Stimulated activated naive B cell treated with anti-CD40 and anti-IgM and Interleukin-4, amounts not matched to agents 10 μg/mL and 1 μg/mL and 100 μg/mL, for 72 hours (primary cell): ENCODE data around the gene RASSF1.
A peak's percentile ranks its signal among the peaks of the same experiment; 100 is the strongest.

Source experiments
- ATAC-seq, 2 donors: fragments of 150-1000 bp; cut with Tn5 transposase; replicated peaks; 2 replicates each; pipeline ENCODE4 v1.10.0; 2021; ENCODE audit warnings: moderate library complexity in 1 of 2
- DNase-seq: peaks from one replicate; pipeline ENCODE4 v3.0.0; 2021
- H3K27ac Mint-ChIP-seq: one replicate; pipeline ENCODE4 v1.8.0; 2022; ENCODE audit warnings: mild to moderate bottlenecking, mixed read lengths
- H3K27me3 Mint-ChIP-seq, 2 donors: one replicate each; pipeline ENCODE4 v1.8.0; 2022; ENCODE audit warnings: mixed read lengths in 2 of 2
- H3K36me3 Mint-ChIP-seq, 2 donors: one replicate each; pipeline ENCODE4 v1.8.0; 2022; ENCODE audit warnings: mixed read lengths in 2 of 2, mild to moderate bottlenecking in 1 of 2
- H3K4me1 Mint-ChIP-seq, 2 donors: one replicate each; pipeline ENCODE4 v1.8.0; 2022; ENCODE audit warnings: mixed read lengths in 2 of 2, mild to moderate bottlenecking in 1 of 2
- H3K4me3 Mint-ChIP-seq, 2 donors: one replicate each; pipeline ENCODE4 v1.8.0; 2022; ENCODE audit warnings: mild to moderate bottlenecking in 2 of 2, mixed read lengths in 2 of 2, moderate library complexity in 1 of 2
- H3K9me3 Mint-ChIP-seq, 2 donors: one replicate each; pipeline ENCODE4 v1.8.0; 2022; ENCODE audit warnings: mixed read lengths in 2 of 2, mild to moderate bottlenecking in 1 of 2

Gene RASSF1

DNA sequence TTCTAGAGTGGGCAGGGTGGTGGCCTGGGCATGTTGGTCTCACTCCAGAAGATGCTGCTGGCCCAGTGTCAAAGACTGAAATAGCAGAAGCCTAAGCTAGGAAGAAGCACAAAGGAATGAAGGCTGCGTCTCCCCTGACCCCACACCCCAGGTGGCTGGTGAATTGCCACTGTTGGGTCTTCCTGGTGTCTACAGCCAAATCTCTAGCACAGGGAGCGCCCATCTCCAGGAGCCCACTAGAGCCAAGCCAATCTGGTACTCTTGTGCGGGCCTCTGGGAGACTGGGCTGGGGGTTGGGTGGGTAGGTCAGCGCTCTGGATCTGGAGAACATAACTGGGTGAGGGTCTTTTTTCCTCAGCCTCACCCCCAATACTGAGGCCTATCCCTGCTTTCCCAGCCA, 13.5 kb downstream of the RASSF1 start:
- peak overlapping the region; percentile 93 to 95 for H3K4me3 Mint-ChIP-seq
- H3K36me3 Mint-ChIP-seq, result peaks cover 32 to 45% of the 10 kb centered on the region in 2 donors
- peak overlapping the region; percentile 65 for H3K27ac Mint-ChIP-seq
- peaks cover 24 to 76% of the 10 kb centered on the region in 2 donors for H3K4me1 Mint-ChIP-seq
- DNase-seq (no peak), ATAC-seq (no peak)
- H3K27me3 Mint-ChIP-seq, result no peaks in the 10 kb centered on the region
- no peaks in the 10 kb centered on the region for H3K9me3 Mint-ChIP-seq

- Mint-ChIP-seq H3K36me3 (peaks cover 29 to 45% of the 10 kb centered on the region in 2 donors), H3K4me3 (peak overlapping the region; percentile 25 to 35), H3K4me1 (peaks cover 24 to 81% of the 10 kb centered on the region in 2 donors), H3K27me3 (no peaks in the 10 kb centered on the region), H3K27ac (no peak overlapping the region), H3K9me3 (no peaks in the 10 kb centered on the region)
- DNase-seq (no peak), ATAC-seq (no peak)
These were observed 14.5 kb downstream of the RASSF1 start for GRCh38 chr3:50326182-50326541.

DNA sequence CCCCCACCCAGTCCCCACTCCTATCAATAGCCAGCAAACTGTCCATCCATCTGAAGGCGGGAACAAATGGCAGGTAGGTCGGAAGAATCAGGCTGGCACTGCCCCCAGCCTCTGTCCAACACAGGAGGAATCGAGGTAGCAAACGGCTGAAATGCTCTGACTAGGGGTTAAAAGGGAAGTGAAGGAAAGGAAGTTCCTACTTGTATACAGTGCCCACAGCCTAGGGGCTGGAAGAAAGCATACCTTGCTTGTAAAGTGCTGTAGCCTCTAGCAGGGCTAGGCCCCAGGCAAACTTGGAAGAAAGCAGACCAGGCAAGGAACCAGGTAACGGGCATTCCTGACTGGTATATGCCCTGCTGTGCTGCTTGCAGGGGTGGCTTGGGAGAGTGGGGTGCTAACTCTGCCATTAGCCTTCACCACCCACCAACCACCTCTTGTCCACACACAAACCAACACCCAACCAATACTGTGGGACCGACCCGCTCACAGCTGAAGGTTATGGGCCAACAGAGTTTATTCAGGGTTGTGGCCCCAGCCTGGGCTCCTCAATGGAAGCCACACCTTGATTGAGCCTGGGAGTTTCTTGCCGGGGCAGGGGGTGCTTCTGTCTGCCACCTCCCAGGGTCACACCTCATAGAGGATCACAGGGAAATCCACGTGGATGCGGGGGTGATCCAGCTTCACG, 15.0 kb downstream of the RASSF1 start:
- peak overlapping the region in 1 of 2 donors; percentile 19 for H3K4me3 Mint-ChIP-seq
- no peaks in the 10 kb centered on the region for H3K9me3 Mint-ChIP-seq
- no peaks in the 10 kb centered on the region for H3K27me3 Mint-ChIP-seq
- ATAC-seq (no peak), DNase-seq (no peak)
- H3K36me3 Mint-ChIP-seq, result peaks cover 24 to 44% of the 10 kb centered on the region in 2 donors
- H3K27ac Mint-ChIP-seq, result no peak overlapping the region
- H3K4me1 Mint-ChIP-seq, result peaks cover 25 to 83% of the 10 kb centered on the region in 2 donors

DNA sequence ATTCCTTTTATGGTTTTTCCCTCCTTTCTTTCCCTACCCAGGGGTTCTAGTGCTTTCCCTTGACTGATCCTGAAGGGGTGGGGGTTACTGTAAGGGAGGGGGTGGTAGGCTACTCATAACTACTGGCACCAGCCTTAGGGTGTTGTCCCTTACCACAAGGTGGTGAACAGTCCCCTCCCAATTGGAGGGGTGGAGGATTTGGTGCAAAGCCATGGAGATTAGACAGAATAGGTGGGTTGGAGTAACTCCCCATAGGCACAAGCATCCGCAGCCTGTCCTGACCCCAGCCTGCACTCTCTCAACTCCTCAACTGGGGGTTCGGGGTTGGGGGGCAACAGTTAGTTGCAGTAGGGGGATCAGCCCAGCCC, 15.5 kb downstream of the RASSF1 start:
- H3K36me3 Mint-ChIP-seq, result peaks cover 20 to 39% of the 10 kb centered on the region in 2 donors
- H3K9me3 Mint-ChIP-seq, result no peaks in the 10 kb centered on the region
- no peak for ATAC-seq
- no peak overlapping the region for H3K4me3 Mint-ChIP-seq
- no peaks in the 10 kb centered on the region for H3K27me3 Mint-ChIP-seq
- no peak for DNase-seq
- peaks cover 28 to 89% of the 10 kb centered on the region in 2 donors for H3K4me1 Mint-ChIP-seq
- no peak overlapping the region for H3K27ac Mint-ChIP-seq

- Mint-ChIP-seq H3K9me3 (no peaks in the 10 kb centered on the region), H3K4me3 (no peak overlapping the region), H3K4me1 (peaks cover 27 to 89% of the 10 kb centered on the region in 2 donors), H3K36me3 (peaks cover 16 to 35% of the 10 kb centered on the region in 2 donors), H3K27ac (no peak overlapping the region), H3K27me3 (no peaks in the 10 kb centered on the region)
- DNase-seq (peak; percentile 60), ATAC-seq (peak; percentile 35 to 38)
These were observed 16.1 kb downstream of the RASSF1 start for GRCh38 chr3:50324351-50325112.

DNA sequence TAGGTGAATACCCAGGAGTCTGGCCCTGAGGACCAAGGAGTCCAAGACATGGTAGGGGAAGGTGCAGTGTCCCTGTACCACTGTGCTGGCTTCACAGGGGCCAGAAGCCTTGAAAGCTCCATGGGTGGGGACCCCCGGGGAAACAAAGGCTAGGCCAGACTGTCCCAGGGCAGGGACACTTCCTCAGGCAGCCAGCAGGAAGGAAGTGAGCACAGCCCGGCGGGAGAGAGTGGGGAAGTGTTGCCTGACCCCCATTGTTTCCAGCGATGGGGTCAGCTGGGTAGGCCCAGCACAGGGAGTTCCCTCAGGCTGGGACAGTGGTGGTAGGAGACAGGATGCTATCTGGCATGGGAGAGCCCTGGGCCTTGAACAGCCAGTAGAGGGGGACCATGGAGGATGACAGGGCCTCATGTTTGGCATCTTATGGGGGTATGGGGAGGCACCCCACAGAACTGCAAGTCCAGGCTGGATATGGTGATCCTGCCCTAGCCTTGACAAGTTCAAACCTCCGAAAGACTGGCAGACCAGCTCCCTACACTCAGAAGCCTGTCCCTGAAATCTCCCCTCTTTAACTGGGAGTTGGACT, 16.9 kb downstream of the RASSF1 start:
- peaks cover 34 to 90% of the 10 kb centered on the region in 2 donors for H3K4me1 Mint-ChIP-seq
- H3K36me3 Mint-ChIP-seq, result peaks cover 17 to 42% of the 10 kb centered on the region in 2 donors
- DNase-seq (no peak), ATAC-seq (no peak)
- H3K9me3 Mint-ChIP-seq, result no peaks in the 10 kb centered on the region
- H3K4me3 Mint-ChIP-seq, result no peak overlapping the region
- no peaks in the 10 kb centered on the region for H3K27me3 Mint-ChIP-seq
- peak overlapping the region; percentile 65 for H3K27ac Mint-ChIP-seq

GRCh38 chr3:50323092-50323600, 17.5 kb downstream of the RASSF1 start:
- no peak for DNase-seq
- Mint-ChIP-seq H3K4me3 (peak overlapping the region in 1 of 2 donors; percentile 39), H3K27me3 (no peaks in the 10 kb centered on the region), H3K9me3 (no peaks in the 10 kb centered on the region), H3K36me3 (peaks cover 17 to 42% of the 10 kb centered on the region in 2 donors), H3K4me1 (peaks cover 37 to 90% of the 10 kb centered on the region in 2 donors), H3K27ac (peak overlapping the region; percentile 65)
- ATAC-seq, result no peak

DNA sequence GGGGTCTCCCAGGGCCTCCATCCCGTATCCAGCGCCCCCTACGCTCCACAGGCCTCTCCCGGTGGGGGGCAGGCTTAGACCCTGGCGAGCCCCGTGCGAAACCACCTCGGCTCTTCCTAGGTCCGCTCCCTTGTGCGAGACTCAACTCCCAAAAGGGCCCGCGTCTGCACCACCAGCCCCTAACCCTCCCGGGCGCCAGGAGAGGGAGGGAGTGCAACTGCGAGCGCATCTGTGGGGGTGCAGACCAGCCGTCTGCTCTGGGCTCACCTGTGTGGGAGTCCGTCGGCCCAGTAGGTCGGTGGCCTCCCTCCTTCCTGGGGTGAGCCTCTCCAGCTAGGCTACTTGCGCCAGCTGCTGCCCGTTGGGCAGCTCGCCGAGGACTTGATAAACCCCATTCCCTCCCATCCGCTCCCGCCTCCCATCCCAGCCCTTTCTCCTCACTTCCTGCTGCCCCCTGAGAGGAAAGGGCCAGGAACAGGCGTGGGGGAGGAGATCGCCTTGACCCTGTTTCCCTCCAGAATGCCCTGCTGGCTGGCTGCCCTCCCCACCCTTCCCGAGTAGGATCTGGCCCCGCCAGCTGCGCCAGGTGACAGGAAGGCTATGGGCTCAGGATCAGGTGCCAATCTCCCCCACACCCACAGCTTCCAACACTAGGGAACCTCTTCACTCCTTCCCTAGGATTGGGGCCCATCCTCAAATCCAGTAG, 18.1 kb downstream of the RASSF1 start, which contains the start of gene HYAL2:
Gene HYAL2, minus strand, starts transcription at position 360 of the 706 bp plus-strand sequence. CDS start 2,256 bp downstream, outside the sequence.
- DNase-seq (no peak), ATAC-seq (no peak)
- H3K4me3 Mint-ChIP-seq, result peak within 1 kb of the TSS; percentile 84 to 90
- peak within 1 kb of the TSS; percentile 99 for H3K27ac Mint-ChIP-seq
- peaks cover 20 to 42% of the 10 kb centered on the region in 2 donors for H3K36me3 Mint-ChIP-seq
- H3K27me3 Mint-ChIP-seq, result no peaks in the 10 kb centered on the region
- H3K4me1 Mint-ChIP-seq, result peaks cover 37 to 89% of the 10 kb centered on the region in 2 donors
- no peaks in the 10 kb centered on the region for H3K9me3 Mint-ChIP-seq

- ATAC-seq, result no peak
- Mint-ChIP-seq H3K27ac (no peak overlapping the region), H3K36me3 (peaks cover 20 to 42% of the 10 kb centered on the region in 2 donors), H3K9me3 (no peaks in the 10 kb centered on the region), H3K4me3 (peak overlapping the region; percentile 84 to 90), H3K27me3 (no peaks in the 10 kb centered on the region), H3K4me1 (peaks cover 39 to 84% of the 10 kb centered on the region in 2 donors)
- no peak for DNase-seq
These were observed 18.6 kb downstream of the RASSF1 start for GRCh38 chr3:50322115-50322385.

- no peaks in the 10 kb centered on the region for H3K9me3 Mint-ChIP-seq
- peak; percentile 82 for DNase-seq
- peak overlapping the region; percentile 84 to 90 for H3K4me3 Mint-ChIP-seq
- peaks cover 25 to 45% of the 10 kb centered on the region in 2 donors for H3K36me3 Mint-ChIP-seq
- peaks cover 40 to 83% of the 10 kb centered on the region in 2 donors for H3K4me1 Mint-ChIP-seq
- no peaks in the 10 kb centered on the region for H3K27me3 Mint-ChIP-seq
- H3K27ac Mint-ChIP-seq, result peak overlapping the region; percentile 99
- peak; percentile 83 to 89 for ATAC-seq
These were observed 19.1 kb downstream of the RASSF1 start for GRCh38 chr3:50321336-50322114.

GRCh38 chr3:50320853-50321335, 19.7 kb downstream of the RASSF1 start:
- Mint-ChIP-seq H3K27ac (peak overlapping the region; percentile 87), H3K4me3 (peak overlapping the region; percentile 86 to 90), H3K27me3 (no peaks in the 10 kb centered on the region), H3K36me3 (peaks cover 26 to 46% of the 10 kb centered on the region in 2 donors), H3K9me3 (no peaks in the 10 kb centered on the region), H3K4me1 (peaks cover 44 to 82% of the 10 kb centered on the region in 2 donors)
- ATAC-seq (peak; percentile 66 to 72), DNase-seq (no peak)

DNA sequence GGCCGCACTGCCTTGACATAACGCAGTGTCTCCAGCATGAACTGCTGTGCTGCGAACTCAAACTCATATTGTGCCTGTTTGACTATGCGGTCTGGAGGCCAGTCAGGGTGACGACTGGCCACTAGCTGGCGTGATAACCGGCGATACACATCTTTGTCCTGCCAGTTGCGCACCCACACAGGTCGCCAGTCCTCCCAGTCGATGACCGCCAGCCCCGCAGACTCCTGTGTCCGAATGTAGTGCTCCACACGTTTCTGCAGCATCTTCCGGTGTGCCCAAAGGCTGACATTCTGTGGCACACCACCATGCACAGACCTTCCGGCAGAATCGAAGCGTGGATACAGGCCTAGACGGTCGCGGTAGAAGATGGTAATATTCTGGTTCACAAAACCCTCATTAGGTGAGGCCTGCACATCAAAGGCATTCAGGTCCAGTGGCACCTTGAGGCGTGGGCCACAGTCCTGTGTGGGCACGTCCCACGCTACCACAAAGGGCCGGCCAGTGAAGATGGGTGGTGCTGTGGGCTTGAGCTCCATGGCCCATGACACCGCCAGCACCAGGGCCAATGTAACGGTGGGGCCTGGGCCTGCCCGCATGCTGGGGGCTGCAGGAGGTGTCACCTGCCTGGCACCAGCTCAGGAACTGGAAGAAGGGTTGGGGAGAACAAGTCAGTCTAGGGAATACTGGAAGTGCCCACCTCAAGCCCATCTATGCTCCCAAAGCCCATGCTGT, 20.6 kb downstream of the RASSF1 start:
- H3K4me1 Mint-ChIP-seq, result peaks cover 44 to 77% of the 10 kb centered on the region in 2 donors
- no peaks in the 10 kb centered on the region for H3K9me3 Mint-ChIP-seq
- no peaks in the 10 kb centered on the region for H3K27me3 Mint-ChIP-seq
- H3K27ac Mint-ChIP-seq, result peak overlapping the region; percentile 62
- DNase-seq (no peak), ATAC-seq (no peak)
- peak overlapping the region; percentile 86 to 90 for H3K4me3 Mint-ChIP-seq
- H3K36me3 Mint-ChIP-seq, result peaks cover 24 to 45% of the 10 kb centered on the region in 2 donors
